ENCODE measurements around the gene TBC1D14. TPM values are rescaled to one million over a fixed set of nuclear protein-coding genes. Genes with fewer than 3 reads are reported as not detected.

TBC1D14 gene
- total and polyA plus RNA-seq, 2 of the 4 experiments (the other 2 are of a cell fraction): 31.7 to 40.7 TPM

DNA sequence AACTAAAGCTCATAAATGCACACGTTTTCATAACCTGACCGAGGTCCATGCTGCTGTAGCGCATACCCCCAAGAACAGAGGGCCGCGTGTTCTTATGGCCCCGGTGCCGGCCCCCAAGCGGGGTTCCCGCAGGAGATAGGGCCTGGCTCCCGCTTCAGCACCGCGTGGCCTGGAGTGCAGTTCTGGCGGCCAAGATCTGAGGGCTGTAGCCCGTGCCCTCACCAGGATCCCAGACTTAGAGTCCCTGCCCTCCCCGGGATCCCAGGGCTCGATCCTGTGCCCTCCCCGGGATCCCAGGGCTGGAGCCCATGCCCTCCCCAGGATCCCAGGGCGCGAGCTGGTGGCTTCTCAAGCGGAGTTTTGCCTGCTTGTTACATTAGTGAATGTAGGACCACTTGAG is 159.3 kb downstream of the TBC1D14 start:
- H2AK5ac ChIP-seq (ENCODE audit: low read depth, low read length): no peak overlapping the region
- peak overlapping the region; percentile 74 for H3K4me3 ChIP-seq (ENCODE audit: insufficient read depth, low read depth, low read length)
- H3K79me1 ChIP-seq (ENCODE audit: low read depth in 1 of 2, low read length in 2 of 2): peaks cover 12 to 33% of the 10 kb centered on the region in 2 experiments
- H3K23ac ChIP-seq (ENCODE audit: low read depth, low read length): peak overlapping the region; percentile 63
- H3K18ac ChIP-seq (ENCODE audit: low read depth, low read length): no peak overlapping the region
- no TSS peak for BruUV-seq (replicated peaks)
- in situ Hi-C loops (cut with MboI; ENCODE audit: low sequenced_read_pairs): no loop called here
- peak overlapping the region; percentile 70; the same call in 1 of the 2 replicates for H3K56ac ChIP-seq (ENCODE audit: extremely low read depth, insufficient read depth, low read length)
- peak overlapping the region; percentile 93 for H2AK9ac ChIP-seq (replicated peaks; ENCODE audit: low read depth, low read length, poor library complexity)
- peaks cover 7% of the 10 kb centered on the region; the same call in 1 of the 2 replicates for H3K4me1 ChIP-seq (ENCODE audit: control insufficient read depth, insufficient read depth, low read length)
- H2BK120ac ChIP-seq (ENCODE audit: low read depth, low read length): no peak overlapping the region
- H2BK20ac ChIP-seq (ENCODE audit: low read depth, low read length): no peak overlapping the region
- H3K9me3 ChIP-seq (ENCODE audit: control insufficient read depth, insufficient read depth, low read length): no peaks in the 10 kb centered on the region
- ChIA-PET POLR2A (ENCODE audit: unreplicated experiment) (interaction anchor here (0.6 kb wide), 2 partner anchors 867 to 1293 kb away, joined by 4 read pairs; no protein-coding TSS in a partner anchor), CTCF (interaction anchor here (1.0 to 1.5 kb wide), 6 partner anchors 12 to 284 kb away, joined by 3 to 4 read pairs (median 4); partner anchors contain the start of gene TADA2B)
- peak overlapping the region; percentile 19; the same call in 1 of the 2 replicates for H3K27ac ChIP-seq (ENCODE audit: insufficient read depth, low read length)
- peak overlapping the region; percentile 73 for H3K4me2 ChIP-seq (ENCODE audit: low read depth, low read length)
- no peak overlapping the region for H2BK5ac ChIP-seq (ENCODE audit: low read depth, low read length, poor library complexity, severe bottlenecking)
- 10% methylated on average over 16 of the region's 20 CpGs; no CpG with 5 or more reads in 1 of the 2 experiments for WGBS, 2 experiments (ENCODE audit: extremely low coverage in 2 of 2, insufficient read length in 1 of 2)
- peaks cover 17% of the 10 kb centered on the region for H4K20me1 ChIP-seq (ENCODE audit: insufficient read depth, low read length)
- no peak overlapping the region for H2BK15ac ChIP-seq (ENCODE audit: low read depth, low read length)
- H4K91ac ChIP-seq (ENCODE audit: insufficient read depth, low read depth, low read length): no peak overlapping the region
- ATAC-seq (ENCODE audit: low read depth) (no peak), DNase-seq (no peak)
- peak overlapping the region; percentile 56 to 80; a peak in 2 of 4 replicates for H4K8ac ChIP-seq (ENCODE audit: low read depth in 2 of 2, low read length in 2 of 2)
- peaks cover 3% of the 10 kb centered on the region; the same call in 1 of the 2 replicates for H3K9me1 ChIP-seq (ENCODE audit: insufficient read depth, low read length)
- intact Hi-C loops (cut with micrococcal nuclease): loop anchor here (2.0 kb wide), 1 partner anchor 56 kb away; no protein-coding TSS in a partner anchor
- H3K36me3 ChIP-seq (ENCODE audit: control insufficient read depth, insufficient read depth, low read length): peaks cover 5% of the 10 kb centered on the region
- dilution Hi-C loops (cut with HindIII; ENCODE audit: low sequenced_read_pairs, unreplicated experiment): no loop called here
- H3K27me3 ChIP-seq (ENCODE audit: control insufficient read depth, insufficient read depth, low read length): peaks cover 2% of the 10 kb centered on the region; the same call in 1 of the 2 replicates
- no peak for TF ChIP-seq NFE2L2 (IDR thresholded peaks at IDR 0.05; ENCODE audit: low read depth, low read length)
- no peak for TF ChIP-seq RFX5 (IDR thresholded peaks at IDR 0.05; ENCODE audit: low read depth, low read length)
- H2AFZ ChIP-seq (replicated peaks; ENCODE audit: low read length, poor library complexity): peak overlapping the region; percentile 93
- peak overlapping the region; percentile 42; the same call in 1 of the 2 replicates for H3K4ac ChIP-seq (ENCODE audit: low read depth, low read length)
- H4K5ac ChIP-seq (ENCODE audit: low read depth, low read length): peak overlapping the region; percentile 33; the same call in 1 of the 2 replicates
- peak overlapping the region; percentile 79 for H3K9ac ChIP-seq (ENCODE audit: low read depth, low read length)
- H3K14ac ChIP-seq (replicated peaks; ENCODE audit: low read depth, low read length): peak overlapping the region; percentile 33
